Activated gamma-delta T cell treated with Interleukin-2 at 50 U/mL for 16 hours (primary cell): Measurements from ENCODE around the gene ARHGAP9.
A peak's percentile ranks its signal among the peaks of the same experiment; 100 is the strongest.

Source experiments
- DNase-seq: peaks from one replicate; pipeline ENCODE4 v3.0.0-alpha.2; 2020

ARHGAP9 gene

GRCh38 chr12:57490126-57490525, 10.5 kb upstream of the ARHGAP9 start:
- DNase-seq = no peak

- DNase-seq = no peak
Observed at GRCh38 chr12:57489157-57489641, 9.5 kb upstream of the ARHGAP9 start.

GRCh38 chr12:57488402-57489156, 8.9 kb upstream of the ARHGAP9 start:
- DNase-seq = no peak

- DNase-seq = peak; percentile 89
Observed at GRCh38 chr12:57487597-57488401, 8.1 kb upstream of the ARHGAP9 start, which contains the start of gene MARS1. Gene MARS1, plus strand, starts transcription at chr12:57488068. Its CDS starts 23 bp downstream, at chr12:57488091.

- DNase-seq = no peak
Observed at GRCh38 chr12:57487055-57487596, 7.5 kb upstream of the ARHGAP9 start.

GRCh38 chr12:57485695-57486094, 6.0 kb upstream of the ARHGAP9 start:
- no peak for DNase-seq

- no peak for DNase-seq
Observed at GRCh38 chr12:57483466-57483865, 3.8 kb upstream of the ARHGAP9 start.

GRCh38 chr12:57481671-57482070, 2.0 kb upstream of the ARHGAP9 start:
- no peak for DNase-seq

GRCh38 chr12:57479043-57479375, 657 bp downstream of the ARHGAP9 start:
- DNase-seq = no peak

GRCh38 chr12:57477710-57478681, 1.7 kb downstream of the ARHGAP9 start:
- DNase-seq = peak; percentile 27

GRCh38 chr12:57476993-57477709, 2.5 kb downstream of the ARHGAP9 start:
- peak; percentile 14 for DNase-seq

GRCh38 chr12:57476162-57476992, 3.3 kb downstream of the ARHGAP9 start:
- peak; percentile 67 for DNase-seq

GRCh38 chr12:57475271-57476161, 4.2 kb downstream of the ARHGAP9 start:
- DNase-seq = no peak

- no peak for DNase-seq
Observed at GRCh38 chr12:57474862-57475261, 4.8 kb downstream of the ARHGAP9 start.

GRCh38 chr12:57474430-57474829, 5.2 kb downstream of the ARHGAP9 start:
- no peak for DNase-seq

- no peak for DNase-seq
Observed at GRCh38 chr12:57473886-57474285, 5.8 kb downstream of the ARHGAP9 start.

- DNase-seq = no peak
Observed at GRCh38 chr12:57473392-57473791, 6.3 kb downstream of the ARHGAP9 start.

- DNase-seq = no peak
Observed at GRCh38 chr12:57472391-57472790, 7.3 kb downstream of the ARHGAP9 start.

- no peak for DNase-seq
Observed at GRCh38 chr12:57471661-57472060, 8.0 kb downstream of the ARHGAP9 start.
